GM21529 (cell line): ENCODE data around the gene AQP1.
A peak's percentile ranks its signal among the peaks of the same experiment; 100 is the strongest.

Experiments
- ATAC-seq: cut with Tn5 transposase; IDR thresholded peaks from one replicate; pipeline ENCODE4 v1.9.1; 2021; ENCODE audit not compliant: unreplicated experiment

Gene AQP1

DNA sequence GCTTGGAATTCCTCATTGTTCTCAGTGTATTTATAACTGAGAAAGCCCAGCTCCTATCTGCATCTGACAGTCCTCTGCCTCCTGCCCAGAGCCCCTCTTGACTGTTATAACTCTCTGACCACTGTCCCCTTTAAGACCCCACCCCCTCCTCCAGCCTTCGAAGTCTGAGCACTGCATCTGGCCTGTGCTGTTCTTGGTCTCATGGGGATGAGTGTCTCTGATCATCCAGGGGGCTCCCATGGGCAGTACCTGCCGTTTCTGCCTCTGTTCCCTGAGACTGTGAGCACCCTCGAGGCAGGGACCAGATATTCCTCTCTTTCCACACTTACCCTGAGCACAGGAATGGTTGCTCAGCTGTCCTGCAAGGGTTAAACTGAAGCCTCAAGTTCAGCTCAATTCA is 59.8 kb downstream of the AQP1 start:
- ATAC-seq, result no peak

GRCh38 chr7:30971840-30972563 is 60.3 kb downstream of the AQP1 start:
- no peak for ATAC-seq

- ATAC-seq, result no peak
Observed at GRCh38 chr7:30973292-30973691, 61.6 kb downstream of the AQP1 start.

DNA sequence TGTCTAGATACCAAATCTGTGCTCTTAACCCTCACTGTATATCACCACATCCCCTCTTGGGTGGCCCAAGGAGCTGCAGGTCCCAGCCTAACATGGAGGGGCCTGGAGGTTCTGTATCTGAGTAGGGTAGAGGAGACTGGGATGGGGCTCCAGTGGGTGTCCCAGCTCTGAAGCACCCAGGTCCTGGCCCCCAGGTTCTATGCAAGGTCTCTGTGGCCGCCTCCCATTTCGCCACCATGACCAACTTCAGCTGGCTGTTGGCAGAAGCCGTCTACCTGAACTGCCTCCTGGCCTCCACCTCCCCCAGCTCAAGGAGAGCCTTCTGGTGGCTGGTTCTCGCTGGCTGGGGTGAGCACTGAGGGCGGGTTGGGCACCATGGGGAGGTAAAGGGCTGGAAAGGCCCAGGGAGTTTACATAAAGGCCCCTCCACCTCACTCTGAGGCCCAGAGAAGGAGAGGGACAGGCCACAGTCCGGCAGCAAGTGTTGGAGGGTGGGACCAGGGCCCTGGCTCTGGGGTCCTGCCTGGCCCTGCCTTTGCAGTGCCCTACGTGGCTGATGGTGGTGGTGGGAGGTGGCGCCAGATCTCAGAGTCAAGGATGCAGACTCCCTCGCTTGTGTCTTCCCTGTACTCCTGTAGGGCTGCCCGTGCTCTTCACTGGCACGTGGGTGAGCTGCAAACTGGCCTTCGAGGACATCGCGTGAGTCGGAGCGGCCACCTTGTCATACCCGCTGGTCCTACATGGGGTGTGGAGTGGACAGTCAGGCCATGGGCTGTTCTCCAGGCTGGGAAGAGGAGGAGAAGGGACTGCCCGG is 62.3 kb downstream of the AQP1 start:
- ATAC-seq, result no peak

DNA sequence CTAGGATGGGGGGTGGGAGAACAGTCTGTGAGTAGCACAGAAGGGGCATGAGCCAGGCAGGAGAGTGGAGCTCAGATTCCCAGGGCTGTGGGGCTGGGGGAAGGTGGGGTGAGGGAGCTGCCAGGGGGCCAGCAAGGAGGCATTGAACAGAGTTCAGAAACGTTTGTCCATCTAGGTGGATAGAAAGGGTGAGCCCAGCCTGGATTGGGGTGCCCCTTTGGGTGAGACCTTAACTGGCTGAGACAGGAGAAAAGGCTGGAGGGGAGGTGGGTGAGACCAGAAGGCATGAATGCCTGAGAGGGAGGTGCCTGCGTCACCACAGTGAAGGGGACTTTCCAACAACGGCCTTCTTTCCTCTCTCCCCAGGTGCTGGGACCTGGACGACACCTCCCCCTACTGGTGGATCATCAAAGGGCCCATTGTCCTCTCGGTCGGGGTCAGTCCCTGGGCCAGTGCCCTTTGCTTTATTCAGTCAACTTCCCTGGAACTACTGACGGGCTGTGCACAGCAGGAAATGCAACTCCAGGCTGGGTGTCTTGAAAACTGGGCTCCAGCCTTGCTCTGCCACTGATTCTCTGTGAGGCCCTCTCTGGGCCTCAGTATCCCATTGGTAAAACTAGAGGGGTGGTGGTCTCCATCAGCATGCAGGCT is 63.1 kb downstream of the AQP1 start:
- ATAC-seq, result peak; percentile 98
